ENCODE results near the gene ELP5.

The ELP5 gene

DNA sequence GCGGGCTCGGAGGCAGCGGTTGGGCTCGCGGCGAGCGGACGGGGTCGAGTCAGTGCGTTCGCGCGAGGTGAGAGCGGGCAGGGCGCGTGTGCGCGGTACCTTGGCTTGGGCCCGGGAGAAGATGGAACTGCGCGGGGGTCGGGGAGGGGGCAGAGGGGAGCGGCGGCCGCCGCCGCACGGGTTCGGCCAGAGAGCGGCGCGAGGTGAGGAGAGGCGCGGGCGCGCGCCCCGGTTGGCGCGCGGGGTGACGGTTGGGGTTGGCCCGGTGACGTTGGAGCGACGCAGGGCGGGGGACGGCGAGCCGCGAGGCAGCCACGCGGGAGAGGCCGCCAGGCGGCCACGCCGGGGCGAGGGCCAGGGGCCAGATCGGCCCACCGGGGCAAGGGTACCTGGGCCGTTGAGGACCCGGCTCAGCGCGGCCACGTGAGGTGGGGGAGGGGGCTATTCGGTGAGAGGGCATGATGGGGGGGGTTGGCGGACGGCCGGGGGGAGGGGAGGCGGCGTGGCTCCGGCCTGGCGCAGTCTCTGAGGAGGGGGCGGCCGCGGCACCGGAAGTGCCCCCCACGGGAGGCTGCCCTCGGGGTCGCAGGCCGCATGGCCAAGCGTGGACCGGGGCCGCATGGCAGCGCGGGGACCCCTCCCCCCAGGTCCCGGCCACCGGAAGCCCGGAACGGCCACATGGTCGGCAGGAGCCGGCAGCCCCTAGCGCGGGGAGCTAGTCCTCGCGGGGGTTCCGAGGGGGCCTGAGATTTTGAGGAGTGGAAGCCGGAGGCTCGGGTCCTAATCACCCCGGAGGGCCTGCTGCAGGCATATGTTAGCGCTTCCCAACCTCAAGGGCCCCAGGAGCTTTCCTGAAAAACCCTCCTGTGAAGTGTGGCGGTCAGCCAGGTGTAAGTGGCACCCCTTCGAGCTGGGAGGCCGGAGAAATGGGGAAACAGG lies 55.9 kb downstream of the ELP5 start:
- Histone ChIP-seq H3K36me3 (ENCODE audit: control insufficient read depth, insufficient read depth, low read length) (peaks cover 13% of the 10 kb centered on the region), H3K9me3 (ENCODE audit: control insufficient read depth, low read length) (no peaks in the 10 kb centered on the region), H3K4me3 (ENCODE audit: low read length) (peak overlapping the region; percentile 91), H3K27me3 (ENCODE audit: control insufficient read depth, insufficient read depth, low read length) (no peaks in the 10 kb centered on the region), H3K4me1 (ENCODE audit: control insufficient read depth, insufficient read depth, low read length) (peaks cover 20% of the 10 kb centered on the region), H3K9ac (ENCODE audit: low read length) (peak overlapping the region; percentile 86)

DNA sequence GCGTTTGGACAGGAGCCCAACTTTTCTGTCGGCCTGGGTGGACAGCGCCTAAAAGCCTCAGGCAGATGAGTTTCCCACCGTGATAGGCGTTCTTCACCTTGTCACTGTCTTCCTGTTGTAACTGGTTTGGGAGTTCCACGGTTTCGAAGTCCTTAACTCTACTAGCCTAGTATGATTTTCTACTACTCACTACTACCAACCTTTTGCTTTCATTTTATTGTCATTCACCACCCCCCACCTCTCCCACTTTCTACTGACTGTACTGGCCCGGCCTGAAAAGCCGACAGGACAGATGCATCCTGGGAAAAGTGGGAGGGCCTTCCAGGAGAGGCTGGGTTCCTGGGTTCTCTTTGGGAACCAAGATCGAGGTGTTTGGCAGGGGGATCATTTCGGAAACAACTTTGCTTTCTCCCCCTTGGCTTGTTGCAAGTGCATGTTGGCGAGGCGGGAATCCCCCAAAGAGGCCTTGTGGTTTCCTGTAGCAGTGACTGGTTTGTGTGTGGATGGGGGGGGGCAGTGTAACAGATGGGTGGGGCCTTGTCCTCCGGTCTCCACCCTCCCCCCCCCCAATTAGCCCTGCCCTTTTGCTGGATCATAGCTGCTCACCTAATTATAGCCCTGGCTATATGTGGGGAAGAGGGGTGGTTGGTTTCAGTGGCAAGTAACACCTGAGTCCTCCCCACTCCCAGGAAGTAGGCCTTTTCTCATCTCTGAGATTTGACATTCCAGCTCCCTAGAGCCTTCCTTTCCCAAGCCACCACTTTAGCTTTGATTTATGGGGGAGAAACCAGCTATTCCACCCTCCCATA lies 56.8 kb downstream of the ELP5 start:
- Histone ChIP-seq H3K9ac (ENCODE audit: low read length) (peak overlapping the region; percentile 86), H3K27me3 (ENCODE audit: control insufficient read depth, insufficient read depth, low read length) (no peaks in the 10 kb centered on the region), H3K36me3 (ENCODE audit: control insufficient read depth, insufficient read depth, low read length) (peaks cover 21% of the 10 kb centered on the region), H3K4me3 (ENCODE audit: low read length) (peak overlapping the region; percentile 91), H3K9me3 (ENCODE audit: control insufficient read depth, low read length) (no peaks in the 10 kb centered on the region), H3K4me1 (ENCODE audit: control insufficient read depth, insufficient read depth, low read length) (peaks cover 29% of the 10 kb centered on the region)
